ENCODE results near the gene NNMT.

NNMT gene

DNA sequence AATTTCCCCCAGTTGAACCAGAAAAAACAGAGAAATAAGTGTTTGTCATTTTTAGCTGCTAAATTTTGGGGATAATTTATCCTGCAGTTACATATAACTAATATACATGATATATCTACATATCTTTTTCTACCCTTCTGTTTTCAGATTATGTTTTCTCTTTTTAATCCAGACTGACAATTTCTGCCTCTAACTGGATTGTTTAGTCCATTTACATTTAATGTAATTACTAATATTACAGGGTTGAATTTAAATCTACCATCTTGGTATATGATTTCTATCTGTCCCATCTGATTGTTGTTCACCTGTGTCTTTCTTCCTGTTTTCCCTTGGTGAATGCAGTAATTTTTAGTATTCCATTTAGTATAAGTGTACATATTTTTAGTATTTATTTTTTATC lies 5.7 kb downstream of the NNMT start:
- H3K4me3 ChIP-seq: no peak overlapping the region
- no peak overlapping the region for H3K27ac ChIP-seq

DNA sequence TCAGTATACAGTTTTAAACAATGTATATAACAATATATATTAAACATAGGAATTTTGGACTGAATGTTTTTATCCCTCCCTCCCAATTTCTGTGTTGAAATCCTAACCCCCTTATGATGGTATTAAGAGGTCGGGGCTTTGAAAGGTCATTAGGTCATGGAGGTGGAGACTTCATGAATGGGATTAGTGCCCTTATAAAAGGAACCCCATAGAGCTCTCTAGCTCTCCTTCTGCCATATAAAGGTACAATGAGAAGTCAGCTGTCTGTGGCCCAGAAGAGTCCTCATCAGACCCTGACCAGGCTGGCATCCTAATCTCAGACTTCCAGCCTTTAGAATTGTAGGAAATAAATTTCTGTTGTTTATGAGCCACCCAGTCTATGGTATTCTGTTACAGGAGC lies 6.5 kb downstream of the NNMT start:
- H3K27ac ChIP-seq: peak overlapping the region in 1 of 21 experiments; percentile 23
- H3K4me3 ChIP-seq: no peak overlapping the region

DNA sequence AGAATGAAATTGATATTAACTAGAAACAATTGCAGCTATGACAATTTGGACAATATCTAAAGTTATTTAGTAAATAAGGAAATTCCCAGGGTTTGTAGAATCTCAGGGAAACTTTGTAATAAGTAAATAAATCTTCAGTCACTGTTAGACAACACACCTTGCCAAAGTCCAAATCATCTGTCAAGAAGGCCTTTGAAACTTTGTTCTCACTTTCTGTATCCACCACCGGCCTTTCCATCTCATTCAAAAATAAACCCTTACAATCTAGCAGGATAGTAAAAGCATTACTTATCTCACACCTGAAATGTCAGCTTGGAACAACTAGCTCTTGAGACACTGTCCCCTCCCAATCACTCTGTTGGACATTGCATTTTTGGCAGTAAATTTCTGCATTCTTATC lies 7.9 kb downstream of the NNMT start:
- H3K27ac ChIP-seq: no peak overlapping the region
- H3K4me3 ChIP-seq: no peak overlapping the region

DNA sequence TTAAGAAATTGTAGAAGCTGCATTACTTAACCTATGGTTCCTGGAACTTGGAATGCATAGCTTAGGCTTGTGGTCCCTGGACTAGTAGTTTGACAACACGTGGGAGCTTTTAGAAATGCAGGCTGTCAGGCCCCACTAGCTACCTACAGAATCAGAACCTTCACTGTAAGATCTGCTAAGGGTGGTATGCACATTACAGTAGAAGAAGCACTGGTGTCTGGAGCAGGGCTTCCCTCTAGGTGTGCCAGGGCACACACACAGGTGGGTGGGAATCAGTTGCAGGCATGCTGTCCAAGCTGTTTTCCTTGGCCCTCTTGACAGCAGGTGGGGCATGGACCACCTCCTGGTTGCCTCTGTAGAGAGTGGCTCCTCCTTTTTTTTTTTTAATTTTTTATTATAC lies 8.8 kb downstream of the NNMT start:
- H3K4me3 ChIP-seq: no peak overlapping the region
- H3K27ac ChIP-seq: peak overlapping the region in 1 of 21 experiments; percentile 14

DNA sequence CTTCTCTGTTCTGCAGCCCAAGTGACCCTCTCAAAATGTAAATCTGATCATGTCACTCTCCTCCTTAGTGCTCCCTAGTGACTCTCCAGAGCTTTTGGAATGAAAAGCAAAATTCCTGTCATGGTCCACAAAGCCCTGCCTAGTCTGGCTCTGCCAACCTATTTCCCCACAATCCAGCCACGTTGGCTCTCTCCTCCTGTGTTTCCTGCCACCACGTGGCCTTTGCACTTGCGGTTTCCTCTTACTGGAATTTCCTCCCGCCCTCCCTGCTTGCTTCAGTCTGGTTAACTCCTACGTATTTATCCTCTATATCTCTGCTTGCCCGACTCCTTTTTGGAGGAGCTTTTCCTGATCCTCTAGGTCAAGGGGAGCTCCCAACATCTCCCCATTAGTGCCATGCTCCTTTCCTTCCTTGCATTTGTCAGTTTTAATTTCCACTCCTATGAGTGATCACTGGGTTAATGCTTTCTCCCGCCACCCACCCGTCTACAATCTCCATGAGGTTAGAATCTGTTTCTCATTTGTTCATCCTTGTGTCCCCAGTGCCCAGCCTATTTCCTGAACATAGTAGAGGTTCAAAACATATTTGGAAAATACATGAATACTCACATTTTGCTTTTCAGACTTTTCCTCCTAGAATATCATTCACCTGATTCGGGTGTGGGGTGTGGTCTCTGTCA lies 11.5 kb downstream of the NNMT start:
- H3K27ac ChIP-seq: peak overlapping the region in 19 of 21 experiments; percentile 1 to 91 (median 78)
- peak overlapping the region in 3 of 7 experiments; percentile 5 to 10 (median 7) for H3K4me3 ChIP-seq

DNA sequence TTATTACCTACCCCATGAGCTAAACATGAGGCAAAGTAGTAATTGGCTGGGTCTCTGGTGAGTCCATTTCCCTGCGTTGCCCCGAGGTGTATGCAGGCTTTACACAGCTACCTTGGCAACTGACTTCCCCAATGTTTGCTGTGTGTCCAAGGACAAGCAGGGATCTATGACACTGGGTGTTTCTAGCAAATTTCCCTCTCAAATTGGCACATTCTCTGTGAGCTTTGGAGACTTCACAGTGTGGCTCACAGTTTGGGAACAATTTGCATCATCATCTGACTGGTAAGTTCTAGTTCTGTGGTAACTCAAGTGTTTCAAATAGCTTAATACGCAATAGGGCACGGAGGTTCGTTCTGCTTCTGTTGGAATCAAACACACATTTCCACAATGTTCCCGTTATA lies 12.5 kb downstream of the NNMT start:
- Histone ChIP-seq H3K4me3 (peak overlapping the region in 2 of 7 experiments; percentile 2 to 10), H3K27ac (peak overlapping the region in 20 of 21 experiments; percentile 21 to 91 (median 76))

DNA sequence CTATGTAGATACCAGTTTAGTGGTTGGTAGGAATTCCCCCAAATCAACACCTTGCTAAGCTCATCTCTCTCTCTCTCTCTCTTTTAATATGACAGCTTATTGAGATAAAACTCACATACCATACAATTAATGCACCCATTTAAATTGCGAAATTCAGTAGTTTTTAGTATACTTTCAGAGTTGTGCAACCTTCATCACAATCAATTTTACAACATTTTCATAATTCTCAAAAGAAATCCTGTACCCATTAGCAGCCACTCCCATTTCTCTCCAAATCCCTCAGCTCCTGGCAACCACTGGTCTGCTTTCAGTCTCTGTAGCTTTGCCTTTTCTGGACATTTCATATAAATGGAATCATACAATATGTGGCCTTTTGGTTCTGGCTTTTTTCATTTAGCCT lies 13.3 kb downstream of the NNMT start:
- H3K4me3 ChIP-seq: no peak overlapping the region
- H3K27ac ChIP-seq: peak overlapping the region in 13 of 21 experiments; percentile 23 to 91 (median 79)

DNA sequence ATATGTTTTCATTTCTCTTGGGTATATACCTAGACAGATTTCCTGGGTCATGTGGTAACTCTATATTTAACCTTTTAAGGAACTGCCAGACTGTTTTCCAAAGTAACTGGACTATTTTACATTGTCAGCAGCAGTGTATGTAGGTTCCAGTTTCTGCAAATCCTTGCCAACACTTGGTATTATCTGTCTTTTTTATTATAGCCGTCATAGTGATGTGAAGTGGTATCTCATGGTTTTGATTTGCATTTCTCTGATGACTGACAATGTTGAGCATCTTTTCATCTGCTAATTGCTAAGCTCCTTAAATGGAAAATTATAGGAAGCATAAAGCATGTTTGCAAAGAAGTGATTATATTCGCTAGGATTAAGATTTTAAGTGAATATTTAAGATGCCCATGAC lies 13.9 kb downstream of the NNMT start:
- no peak overlapping the region for H3K4me3 ChIP-seq
- H3K27ac ChIP-seq: peak overlapping the region in 6 of 21 experiments; percentile 18 to 91 (median 81)

DNA sequence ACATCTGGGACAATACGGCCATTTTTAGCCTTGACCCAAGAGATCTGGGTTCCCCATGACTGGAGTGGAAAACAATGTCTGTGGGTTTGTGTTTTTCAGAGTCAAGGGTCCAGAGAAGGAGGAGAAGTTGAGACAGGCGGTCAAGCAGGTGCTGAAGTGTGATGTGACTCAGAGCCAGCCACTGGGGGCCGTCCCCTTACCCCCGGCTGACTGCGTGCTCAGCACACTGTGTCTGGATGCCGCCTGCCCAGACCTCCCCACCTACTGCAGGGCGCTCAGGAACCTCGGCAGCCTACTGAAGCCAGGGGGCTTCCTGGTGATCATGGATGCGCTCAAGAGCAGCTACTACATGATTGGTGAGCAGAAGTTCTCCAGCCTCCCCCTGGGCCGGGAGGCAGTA lies 15.7 kb downstream of the NNMT start:
- Histone ChIP-seq H3K27ac (peak overlapping the region in 3 of 21 experiments; percentile 6 to 90 (median 8)), H3K4me3 (no peak overlapping the region)

DNA sequence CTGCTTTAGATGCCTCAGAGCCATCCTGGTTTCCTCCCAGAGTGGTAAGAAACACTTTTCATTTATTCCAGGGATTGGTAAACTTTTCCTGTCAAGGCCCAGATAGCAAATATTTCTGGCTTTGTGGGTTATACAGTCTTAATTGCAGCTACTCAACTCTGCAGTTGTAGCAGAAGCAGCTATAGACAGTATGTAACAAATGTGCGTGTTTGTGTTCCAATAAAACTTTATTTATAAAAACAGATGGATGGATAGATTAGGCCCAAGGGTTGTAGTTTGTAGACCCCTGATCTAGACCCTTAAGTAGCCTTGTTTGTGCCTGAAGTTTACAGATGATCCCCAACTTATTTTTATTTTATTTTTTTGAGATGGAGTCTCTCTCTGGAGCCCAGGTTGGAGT lies 17.9 kb downstream of the NNMT start:
- H3K27ac ChIP-seq: no peak overlapping the region
- H3K4me3 ChIP-seq: no peak overlapping the region

DNA sequence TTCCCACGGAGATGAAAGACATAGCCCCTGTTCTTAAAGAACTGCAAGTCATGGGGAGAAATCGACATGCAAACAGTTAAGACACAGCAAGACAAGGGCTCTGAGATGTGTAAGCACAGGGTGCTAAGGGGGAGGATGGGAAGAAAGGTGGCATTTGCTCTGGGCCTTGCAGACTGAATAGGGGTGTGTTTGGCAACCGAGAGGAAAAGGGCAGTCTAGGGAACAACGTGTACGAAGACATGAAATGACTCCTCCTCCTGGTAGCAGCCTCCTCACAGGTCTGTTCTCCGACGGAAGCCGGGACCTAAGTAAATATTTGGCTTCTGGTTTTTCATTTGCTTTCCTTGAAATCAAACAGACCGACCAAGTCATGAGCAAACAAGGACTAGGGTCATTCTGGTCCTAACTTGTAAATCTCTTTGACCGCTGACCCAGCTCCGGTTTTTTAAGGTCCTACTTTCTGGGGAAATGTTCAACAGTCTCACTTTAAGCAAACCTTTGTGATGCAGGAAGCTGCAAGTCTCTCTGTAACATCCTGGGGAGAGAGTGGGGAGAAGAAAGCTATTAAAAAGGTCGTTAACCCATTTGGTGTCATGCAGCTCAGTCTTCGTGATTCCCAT lies 19.7 kb downstream of the NNMT start:
- Histone ChIP-seq H3K4me3 (no peak overlapping the region), H3K27ac (peak overlapping the region in 5 of 21 experiments; percentile 5 to 49 (median 38))

DNA sequence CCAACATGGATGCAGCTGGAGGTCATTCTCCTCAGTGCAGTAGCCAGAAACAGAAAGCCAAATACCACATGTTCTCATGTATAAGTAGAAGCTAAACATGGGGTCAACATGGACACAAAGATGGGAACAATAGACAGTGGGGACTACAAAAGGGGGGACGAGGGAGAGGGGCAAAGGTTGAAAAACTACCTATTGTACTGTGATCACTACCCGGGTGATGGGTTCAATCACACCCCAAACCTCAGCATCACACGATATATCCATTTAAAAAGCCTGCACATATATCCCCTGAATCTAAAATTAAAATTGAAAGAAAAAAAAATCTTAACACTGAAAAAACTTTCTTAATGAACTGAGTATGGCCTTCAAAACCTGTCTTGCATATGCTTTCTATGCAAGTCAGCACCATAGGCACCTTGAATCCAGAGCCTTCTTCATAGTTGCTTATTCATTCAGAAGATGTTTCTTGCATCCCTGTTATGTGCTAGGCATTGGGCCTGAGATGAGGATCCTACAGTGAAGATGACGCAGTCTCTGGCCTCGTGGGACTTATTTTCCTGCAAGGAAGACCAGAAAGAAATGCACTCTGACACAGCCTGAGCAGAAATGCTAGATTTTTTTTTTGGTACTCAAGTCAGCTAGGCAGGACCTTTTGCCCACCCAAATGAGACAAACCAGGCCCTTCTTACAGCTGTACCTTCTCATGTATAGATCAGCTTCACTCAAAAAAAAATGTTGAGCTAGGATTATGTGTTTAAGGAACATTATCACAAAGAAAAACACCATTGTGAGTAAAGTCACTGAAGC lies 21.0 kb downstream of the NNMT start:
- H3K4me3 ChIP-seq: no peak overlapping the region
- H3K27ac ChIP-seq: peak overlapping the region in 11 of 21 experiments; percentile 0 to 69 (median 38)

DNA sequence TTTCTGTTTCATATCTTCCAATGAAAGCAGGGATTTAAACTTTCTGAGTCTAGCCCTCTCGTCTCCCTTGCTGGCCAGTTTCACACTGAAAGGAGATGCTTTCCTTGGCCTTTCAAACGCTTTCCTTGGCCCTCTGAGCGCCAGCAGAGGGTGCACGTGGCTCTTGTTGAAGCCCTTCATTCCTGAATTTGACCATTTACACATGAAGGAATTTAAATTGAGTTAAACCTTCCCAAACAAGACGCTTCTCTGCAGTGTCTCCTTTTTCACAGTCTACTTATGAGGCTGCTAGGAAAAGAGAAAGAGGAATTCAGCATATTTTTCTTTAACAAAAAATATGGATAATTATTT lies 21.6 kb downstream of the NNMT start:
- H3K27ac ChIP-seq: peak overlapping the region in 11 of 21 experiments; percentile 0 to 69 (median 45)

DNA sequence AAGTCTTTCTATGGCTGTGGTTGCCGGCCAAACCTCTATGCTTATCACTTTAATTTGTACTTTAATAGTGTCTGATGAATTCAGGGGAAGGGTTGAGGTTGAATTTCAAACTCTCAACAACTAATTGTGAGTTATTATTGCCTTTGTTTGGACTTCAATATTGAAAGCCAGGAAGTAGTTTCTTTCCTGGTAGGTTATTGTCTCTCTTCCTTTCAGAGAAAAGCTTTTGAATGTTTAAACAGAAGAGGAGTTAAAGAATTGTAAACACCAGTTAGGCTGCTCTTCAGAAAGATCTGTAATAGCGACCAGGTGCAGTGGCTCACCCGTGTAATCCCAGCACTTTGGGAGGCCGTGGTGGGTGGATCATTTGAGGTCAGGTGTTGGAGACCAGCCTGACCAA lies 22.2 kb downstream of the NNMT start:
- peak overlapping the region in 10 of 21 experiments; percentile 0 to 69 (median 36) for H3K27ac ChIP-seq
- no peak overlapping the region for H3K4me3 ChIP-seq

More for the DNA sequence above, 21.6 kb downstream of the NNMT start:
- no peak overlapping the region for H3K4me3 ChIP-seq

DNA sequence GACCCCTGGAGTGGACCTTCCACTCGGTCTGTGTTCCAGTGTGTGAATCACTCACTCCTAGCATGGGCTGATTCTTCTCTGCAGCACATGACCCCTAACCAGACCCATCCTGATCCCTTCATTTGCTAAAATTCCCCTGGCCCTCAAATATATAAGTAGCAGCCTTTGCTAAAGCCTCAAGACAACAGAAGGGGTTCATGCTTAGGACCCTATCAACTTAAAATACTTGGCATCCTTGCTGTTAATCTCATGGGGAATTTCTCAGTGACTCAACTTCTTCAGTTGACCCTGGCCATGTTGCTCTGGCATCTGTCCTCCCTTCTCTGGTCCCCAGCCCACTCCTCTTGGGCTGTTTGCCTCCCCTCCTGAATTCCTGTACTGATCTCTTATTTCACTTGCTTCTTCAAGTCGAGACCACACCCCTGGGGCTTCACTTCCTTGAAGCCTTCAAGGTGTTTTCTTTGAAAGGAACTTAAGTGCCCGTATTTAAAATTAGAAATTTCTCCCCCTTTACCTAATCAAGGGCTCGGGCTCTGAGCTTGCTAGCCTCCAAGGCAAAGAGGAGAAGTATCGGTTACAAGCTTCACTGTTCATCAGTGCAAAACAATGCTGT lies 23.6 kb downstream of the NNMT start:
- H3K27ac ChIP-seq: peak overlapping the region in 14 of 21 experiments; percentile 0 to 76 (median 30)
- no peak overlapping the region for H3K4me3 ChIP-seq

DNA sequence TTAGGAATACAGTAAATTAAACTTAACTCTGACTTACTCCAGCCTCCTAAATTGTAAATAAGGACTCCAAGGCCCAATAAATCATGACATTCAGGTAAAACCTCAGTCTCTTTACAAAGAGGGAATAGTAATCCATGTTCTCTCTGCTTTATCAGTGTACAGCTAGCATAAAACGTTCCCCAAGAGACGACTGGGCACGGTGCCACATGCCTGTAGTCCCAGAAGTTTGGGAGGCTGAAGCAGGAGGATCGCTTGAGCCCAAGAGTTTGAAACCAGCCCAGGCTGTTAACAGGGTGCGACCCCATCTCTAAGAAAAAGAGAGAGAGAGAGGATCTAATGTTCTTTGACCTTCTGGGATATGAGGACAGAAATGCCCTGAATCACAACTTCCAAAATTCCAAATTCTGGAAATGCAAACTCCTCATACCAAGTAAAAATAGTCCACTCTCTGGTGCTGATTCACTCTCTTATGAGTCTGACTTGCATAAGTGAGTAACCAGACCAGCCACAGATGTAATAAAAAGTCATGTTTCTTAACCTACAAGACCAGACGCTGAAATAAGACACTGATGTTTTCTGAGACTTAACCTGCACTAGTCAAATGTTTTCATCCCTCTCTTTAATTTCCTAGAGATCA lies 25.5 kb downstream of the NNMT start:
- Histone ChIP-seq H3K27ac (peak overlapping the region in 15 of 21 experiments; percentile 8 to 82 (median 54)), H3K4me3 (no peak overlapping the region)

DNA sequence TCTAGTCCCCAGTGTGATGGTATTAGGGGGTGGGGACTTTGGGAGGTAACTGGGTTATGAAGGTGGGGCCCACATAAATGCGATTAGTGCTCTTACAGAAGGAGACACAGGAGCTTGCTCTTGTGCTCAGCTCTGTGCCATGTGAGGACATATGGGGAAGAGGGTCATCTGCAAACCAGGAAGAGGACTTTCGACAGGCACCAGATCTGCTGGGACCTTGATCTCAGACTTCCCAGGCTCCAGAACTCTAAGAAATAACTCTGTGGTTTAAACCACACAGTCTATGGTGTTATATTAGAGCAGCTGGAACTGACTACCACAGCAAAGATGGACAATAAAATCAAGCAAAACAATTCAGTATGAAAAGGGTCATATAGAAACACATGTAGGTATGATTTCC lies 26.7 kb downstream of the NNMT start:
- H3K4me3 ChIP-seq: no peak overlapping the region
- peak overlapping the region in 8 of 21 experiments; percentile 21 to 74 (median 45) for H3K27ac ChIP-seq

DNA sequence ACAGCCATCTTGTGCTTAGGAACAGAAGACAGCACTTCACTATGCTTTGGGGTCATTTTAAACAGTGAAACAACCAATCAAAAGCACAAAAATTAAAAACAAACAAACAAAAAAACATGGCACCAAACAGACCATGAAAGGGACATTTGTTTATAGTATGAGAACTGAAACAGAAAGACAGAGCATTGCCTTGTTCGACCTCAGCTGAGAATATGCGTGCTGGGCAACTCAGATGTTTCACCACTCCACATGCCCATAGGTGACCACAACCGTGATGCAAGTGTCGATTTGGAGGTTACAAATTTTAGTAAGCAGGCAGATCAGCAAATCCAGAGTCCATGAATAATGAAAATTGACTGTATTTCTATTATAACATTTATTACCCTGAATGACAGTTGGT lies 30.0 kb downstream of the NNMT start:
- Histone ChIP-seq H3K4me3 (no peak overlapping the region), H3K27ac (no peak overlapping the region)

DNA sequence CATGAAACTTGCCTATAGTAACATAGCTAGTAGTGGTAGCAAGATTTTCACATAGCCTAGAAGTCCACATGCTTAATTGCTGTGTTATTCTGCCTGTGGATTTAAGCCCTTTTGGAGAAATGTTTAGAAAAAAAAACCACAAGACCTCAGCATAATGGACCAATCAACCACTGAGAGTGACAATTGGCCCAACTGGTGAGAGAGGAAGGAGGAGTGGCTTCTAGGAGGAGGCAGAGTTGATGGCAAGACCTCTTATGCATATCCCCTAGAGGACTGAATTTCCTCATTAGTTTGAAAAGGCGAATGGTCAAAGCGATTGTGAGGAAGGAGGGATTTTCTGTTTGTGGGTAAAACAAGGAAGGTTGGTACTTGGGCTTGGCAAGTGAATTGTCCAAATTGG lies 30.6 kb downstream of the NNMT start:
- Histone ChIP-seq H3K4me3 (no peak overlapping the region), H3K27ac (no peak overlapping the region)

DNA sequence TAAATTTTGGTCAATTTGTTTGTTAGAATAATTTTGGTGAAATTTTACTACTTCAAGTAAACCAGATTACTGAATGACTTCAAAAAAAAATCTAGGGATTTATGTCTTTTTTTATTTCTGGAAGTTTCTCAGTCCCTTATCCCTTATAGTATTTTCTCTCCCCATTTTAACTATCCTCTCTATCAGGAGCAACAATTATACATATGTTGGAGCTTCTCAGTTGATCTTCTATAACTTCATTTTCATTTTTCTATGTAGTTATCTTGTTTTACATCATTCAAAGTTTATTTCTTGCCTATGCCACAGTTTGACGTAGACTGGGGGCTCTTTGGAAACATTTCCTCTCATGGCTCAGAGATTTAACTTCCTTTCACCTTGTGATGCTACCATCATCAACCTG lies 34.2 kb downstream of the NNMT start:
- Histone ChIP-seq H3K27ac (no peak overlapping the region), H3K4me3 (no peak overlapping the region)

All from skin epidermis (tissue), 12 donors.